ENCODE data around the gene PPP1R16B. TPM values are rescaled to one million over a fixed set of nuclear protein-coding genes. Genes with fewer than 3 reads are reported as not detected.
"Not testable (repeated sequence)": the region's sequence is repeated elsewhere in the genome, so short reads cannot be mapped to it uniquely, and the experiment has no call there.

PPP1R16B gene
- total RNA-seq, 2 donors from 2014 or later: 45.5 to 80.4 TPM

GRCh38 chr20:38782275-38782674 lies 23.2 kb upstream of the PPP1R16B start:
- no peaks in the 10 kb centered on the region for H3K36me3 Mint-ChIP-seq
- DNase-seq (ENCODE audit: low spot score in 2 of 2) (no peak), ATAC-seq (no peak)
- no peaks in the 10 kb centered on the region for H3K9me3 Mint-ChIP-seq
- H3K27ac Mint-ChIP-seq: no peak overlapping the region

- Mint-ChIP-seq H3K27ac (no peak overlapping the region), H3K36me3 (no peaks in the 10 kb centered on the region), H3K9me3 (peaks cover 0 to 6% of the 10 kb centered on the region in 2 donors)
- no peak for ATAC-seq
- no peak for DNase-seq (ENCODE audit: low spot score in 2 of 2)
Measured at GRCh38 chr20:38787870-38788269, 17.6 kb upstream of the PPP1R16B start.

- peaks cover 0 to 6% of the 10 kb centered on the region in 2 donors for H3K9me3 Mint-ChIP-seq
- DNase-seq (ENCODE audit: low spot score in 2 of 2) (no peak), ATAC-seq (no peak)
- H3K36me3 Mint-ChIP-seq: no peaks in the 10 kb centered on the region
- no peak overlapping the region for H3K27ac Mint-ChIP-seq
Measured at GRCh38 chr20:38789503-38790199, 15.8 kb upstream of the PPP1R16B start.

- no peak for DNase-seq (ENCODE audit: low spot score in 2 of 2)
- H3K36me3 Mint-ChIP-seq: no peaks in the 10 kb centered on the region
- H3K9me3 Mint-ChIP-seq: peaks cover 0 to 6% of the 10 kb centered on the region in 2 donors
- ATAC-seq: peak in 1 of 2 donors; percentile 65
- H3K27ac Mint-ChIP-seq: no peak overlapping the region
Measured at GRCh38 chr20:38790200-38791053, 15.1 kb upstream of the PPP1R16B start.

- no peak for ATAC-seq
- Mint-ChIP-seq H3K27ac (no peak overlapping the region), H3K36me3 (no peaks in the 10 kb centered on the region), H3K9me3 (peaks cover 0 to 6% of the 10 kb centered on the region in 2 donors)
- no peak for DNase-seq (ENCODE audit: low spot score in 2 of 2)
Measured at GRCh38 chr20:38791291-38791690, 14.2 kb upstream of the PPP1R16B start.

- no peak for ATAC-seq
- Mint-ChIP-seq H3K36me3 (no peaks in the 10 kb centered on the region), H3K27ac (no peak overlapping the region), H3K9me3 (peaks cover 0 to 6% of the 10 kb centered on the region in 2 donors)
- DNase-seq (ENCODE audit: low spot score in 2 of 2): no peak
Measured at GRCh38 chr20:38791940-38792339, 13.6 kb upstream of the PPP1R16B start.

- H3K36me3 Mint-ChIP-seq: peaks cover 5 to 11% of the 10 kb centered on the region in 2 donors
- ATAC-seq; H3K27ac Mint-ChIP-seq; DNase-seq (ENCODE audit: low spot score in 2 of 2); H3K9me3 Mint-ChIP-seq: not testable (repeated sequence)
Measured at GRCh38 chr20:38794057-38794456, 11.4 kb upstream of the PPP1R16B start.

GRCh38 chr20:38798266-38798665 lies 7.2 kb upstream of the PPP1R16B start:
- H3K9me3 Mint-ChIP-seq: peaks cover 6% of the 10 kb centered on the region in 2 donors
- DNase-seq (ENCODE audit: low spot score in 2 of 2): no peak
- H3K36me3 Mint-ChIP-seq: peaks cover 5 to 15% of the 10 kb centered on the region in 2 donors
- ATAC-seq: no peak
- no peak overlapping the region for H3K27ac Mint-ChIP-seq

- peak in 1 of 2 donors; percentile 63 for ATAC-seq
- no peak for DNase-seq (ENCODE audit: low spot score in 2 of 2)
- Mint-ChIP-seq H3K27ac (peak overlapping the region in 1 of 2 donors; percentile 24), H3K9me3 (peaks cover 6% of the 10 kb centered on the region in 2 donors), H3K36me3 (peaks cover 5 to 15% of the 10 kb centered on the region in 2 donors)
Measured at GRCh38 chr20:38799203-38799602, 6.3 kb upstream of the PPP1R16B start.

GRCh38 chr20:38800882-38801281 lies 4.6 kb upstream of the PPP1R16B start:
- DNase-seq (ENCODE audit: low spot score in 2 of 2) (no peak), ATAC-seq (no peak)
- H3K27ac Mint-ChIP-seq: no peak overlapping the region
- H3K9me3 Mint-ChIP-seq: peaks cover 6% of the 10 kb centered on the region in 2 donors
- peaks cover 5 to 15% of the 10 kb centered on the region in 2 donors for H3K36me3 Mint-ChIP-seq

- H3K9me3 Mint-ChIP-seq: no peaks in the 10 kb centered on the region
- peaks cover 21 to 27% of the 10 kb centered on the region in 2 donors for H3K36me3 Mint-ChIP-seq
- DNase-seq (ENCODE audit: low spot score in 2 of 2) (no peak), ATAC-seq (no peak)
- H3K27ac Mint-ChIP-seq: peak overlapping the region; percentile 78 to 89
Measured at GRCh38 chr20:38804221-38804620, 1.3 kb upstream of the PPP1R16B start.

GRCh38 chr20:38804682-38805501 lies 605 bp upstream of the PPP1R16B start:
- H3K36me3 Mint-ChIP-seq: peaks cover 25 to 30% of the 10 kb centered on the region in 2 donors
- peak; percentile 58 to 69 for ATAC-seq
- H3K9me3 Mint-ChIP-seq: no peaks in the 10 kb centered on the region
- peak overlapping the region; percentile 78 to 89 for H3K27ac Mint-ChIP-seq
- peak; percentile 48 to 78 for DNase-seq (ENCODE audit: low spot score in 2 of 2)

- Mint-ChIP-seq H3K27ac (peak overlapping the region; percentile 89 to 95), H3K9me3 (no peaks in the 10 kb centered on the region), H3K36me3 (peaks cover 34 to 43% of the 10 kb centered on the region in 2 donors)
- peak; percentile 45 to 46 for ATAC-seq
- peak; percentile 46 to 69 for DNase-seq (ENCODE audit: low spot score in 2 of 2)
Measured at GRCh38 chr20:38805958-38806854, 709 bp downstream of the PPP1R16B start.

- DNase-seq (ENCODE audit: low spot score in 2 of 2) (peak; percentile 27 to 67), ATAC-seq (peak; percentile 14 to 45)
- H3K36me3 Mint-ChIP-seq: peaks cover 42 to 51% of the 10 kb centered on the region in 2 donors
- H3K9me3 Mint-ChIP-seq: no peaks in the 10 kb centered on the region
- peak overlapping the region; percentile 81 to 89 for H3K27ac Mint-ChIP-seq
Measured at GRCh38 chr20:38806855-38807655, 1.6 kb downstream of the PPP1R16B start.

- ATAC-seq (no peak), DNase-seq (ENCODE audit: low spot score in 2 of 2) (no peak)
- Mint-ChIP-seq H3K9me3 (no peaks in the 10 kb centered on the region), H3K27ac (no peak overlapping the region), H3K36me3 (peaks cover 42 to 57% of the 10 kb centered on the region in 2 donors)
Measured at GRCh38 chr20:38809942-38810341, 4.4 kb downstream of the PPP1R16B start.
